Thoracic aorta (tissue), 2 donors: ENCODE results near the gene TMEM43. TPM values are rescaled to one million over a fixed set of nuclear protein-coding genes. Genes with fewer than 3 reads are reported as not detected.

Source experiments
- ATAC-seq: fragments of 150-250 bp; one replicate; pipeline ENCODE4 v1.8.0; 2017; ENCODE audit warnings: low read depth; ENCODE audit not compliant: insufficient number of reproducible peaks, low FRiP score
- DNase-seq: peaks from one replicate; pipeline ENCODE4 v3.0.0-alpha.2; 2020; ENCODE audit warnings: low spot score
- H3K27ac ChIP-seq, 2 donors: fragments of 200-600 bp; sonication (generic); 1 replicate in 1 of 2; 2 replicates in 1 of 2; pipeline ENCODE4 v1.5.1; 2016; ENCODE audit warnings: mild to moderate bottlenecking in 2 of 2, moderate library complexity in 2 of 2
- H3K27me3 ChIP-seq: fragments of 200-600 bp; sonication (generic); replicated peaks from 2 replicates; pipeline ENCODE4 v1.6.0; 2016; ENCODE audit warnings: mild to moderate bottlenecking; ENCODE audit not compliant: insufficient read depth
- H3K36me3 ChIP-seq: fragments of 200-600 bp; sonication (generic); one replicate; pipeline ENCODE4 v1.5.1; 2016
- H3K4me1 ChIP-seq, 2 donors: fragments of 200-600 bp; sonication (generic); 1 replicate in 1 of 2; 2 replicates in 1 of 2; pipeline versions ENCODE4 v1.5.1 to v1.6.0; 2016; ENCODE audit warnings: low read depth in 2 of 2, mild to moderate bottlenecking in 1 of 2; ENCODE audit not compliant: control insufficient read depth in 1 of 2
- H3K4me3 ChIP-seq: fragments of 200-600 bp; sonication (generic); 2 replicates; pipeline ENCODE4 v1.5.1; 2016; ENCODE audit warnings: mild to moderate bottlenecking
- H3K9me3 ChIP-seq: fragments of 200-600 bp; sonication (generic); 2 replicates; pipeline ENCODE4 v1.5.1; 2016
- CTCF ChIP-seq: fragments of 200-600 bp; sonication (generic); IDR thresholded peaks from one replicate; pipeline ENCODE4 v1.5.1; 2019; ENCODE audit warnings: antibody characterized with exemption
- total RNA-seq, 2 donors: library from RNA; depleted of rRNA; stranded (reverse); fragments of >200 nt; gene quantifications; one replicate each; pipeline versions ENCODE4 v1.1.0 to v1.2.3, GENCODE V29; 2016

The TMEM43 gene
- total RNA-seq, 2 donors from 2014 or later, result 161 to 195 TPM

GRCh38 chr3:14145236-14145635 is 20.4 kb downstream of the TMEM43 start:
- no peak for ATAC-seq
- Histone ChIP-seq H3K27me3 (no peaks in the 10 kb centered on the region), H3K27ac (peak overlapping the region; percentile 94 to 98), H3K9me3 (no peaks in the 10 kb centered on the region), H3K4me1 (peaks cover 53 to 77% of the 10 kb centered on the region in 2 donors), H3K4me3 (peak overlapping the region; percentile 61), H3K36me3 (peaks cover 9% of the 10 kb centered on the region)
- DNase-seq, result no peak
- TF ChIP-seq CTCF, result no peak

GRCh38 chr3:14145670-14146380 is 21.0 kb downstream of the TMEM43 start:
- peak overlapping the region; percentile 94 to 98 for H3K27ac ChIP-seq
- no peaks in the 10 kb centered on the region for H3K27me3 ChIP-seq
- DNase-seq (no peak), ATAC-seq (no peak)
- peaks cover 15% of the 10 kb centered on the region for H3K36me3 ChIP-seq
- H3K4me1 ChIP-seq, result peaks cover 53 to 71% of the 10 kb centered on the region in 2 donors
- no peak for TF ChIP-seq CTCF
- no peaks in the 10 kb centered on the region for H3K9me3 ChIP-seq
- no peak overlapping the region for H3K4me3 ChIP-seq

- peaks cover 19% of the 10 kb centered on the region for H3K36me3 ChIP-seq
- ATAC-seq (no peak), DNase-seq (no peak)
- H3K9me3 ChIP-seq, result no peaks in the 10 kb centered on the region
- H3K4me3 ChIP-seq, result no peak overlapping the region
- peaks cover 48 to 64% of the 10 kb centered on the region in 2 donors for H3K4me1 ChIP-seq
- H3K27ac ChIP-seq, result peak overlapping the region; percentile 94 to 98
- no peaks in the 10 kb centered on the region for H3K27me3 ChIP-seq
- no peak for TF ChIP-seq CTCF
These were observed 21.7 kb downstream of the TMEM43 start for GRCh38 chr3:14146381-14147065.

GRCh38 chr3:14147066-14147435 is 22.2 kb downstream of the TMEM43 start:
- Histone ChIP-seq H3K36me3 (peaks cover 16% of the 10 kb centered on the region), H3K27me3 (no peaks in the 10 kb centered on the region), H3K4me3 (no peak overlapping the region), H3K4me1 (peaks cover 44 to 59% of the 10 kb centered on the region in 2 donors), H3K9me3 (no peaks in the 10 kb centered on the region), H3K27ac (peak overlapping the region; percentile 94 to 98)
- ATAC-seq (no peak), DNase-seq (no peak)
- TF ChIP-seq CTCF, result no peak

GRCh38 chr3:14147617-14148016 is 22.8 kb downstream of the TMEM43 start:
- peak overlapping the region; percentile 94 to 98 for H3K27ac ChIP-seq

More at GRCh38 chr3:14147617-14148016, 22.8 kb downstream of the TMEM43 start:
- TF ChIP-seq CTCF, result no peak
- Histone ChIP-seq H3K27me3 (no peaks in the 10 kb centered on the region), H3K9me3 (no peaks in the 10 kb centered on the region), H3K36me3 (peaks cover 21% of the 10 kb centered on the region), H3K4me3 (no peak overlapping the region), H3K4me1 (peaks cover 40 to 53% of the 10 kb centered on the region in 2 donors)
- DNase-seq, result no peak
- ATAC-seq, result no peak
